GM19452 (cell line): ENCODE measurements around the gene HPGD.

Experiments
- ATAC-seq: cut with Tn5 transposase; IDR thresholded peaks from one replicate; pipeline ENCODE4 v1.9.1; 2021; ENCODE audit not compliant: unreplicated experiment

Gene HPGD

DNA sequence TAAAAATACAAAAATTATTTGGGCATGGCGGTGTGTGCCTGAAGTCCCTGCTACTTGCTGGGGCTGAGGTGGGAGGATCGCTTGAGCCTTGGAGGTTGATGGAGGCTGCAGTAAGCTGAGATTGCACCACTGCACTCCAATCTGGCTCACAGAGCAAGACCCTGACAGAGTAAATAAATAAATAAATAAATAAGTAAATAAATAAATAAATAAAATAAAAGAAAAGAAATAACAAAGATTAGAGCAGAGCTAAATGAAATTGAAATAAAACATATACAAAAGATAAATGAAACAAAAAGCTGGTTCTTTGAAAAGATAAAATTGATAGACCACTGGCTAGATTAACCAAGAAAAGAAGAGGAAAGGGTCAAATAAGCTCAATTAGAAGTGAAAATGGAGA is 43.1 kb downstream of the HPGD start:
- no peak for ATAC-seq

DNA sequence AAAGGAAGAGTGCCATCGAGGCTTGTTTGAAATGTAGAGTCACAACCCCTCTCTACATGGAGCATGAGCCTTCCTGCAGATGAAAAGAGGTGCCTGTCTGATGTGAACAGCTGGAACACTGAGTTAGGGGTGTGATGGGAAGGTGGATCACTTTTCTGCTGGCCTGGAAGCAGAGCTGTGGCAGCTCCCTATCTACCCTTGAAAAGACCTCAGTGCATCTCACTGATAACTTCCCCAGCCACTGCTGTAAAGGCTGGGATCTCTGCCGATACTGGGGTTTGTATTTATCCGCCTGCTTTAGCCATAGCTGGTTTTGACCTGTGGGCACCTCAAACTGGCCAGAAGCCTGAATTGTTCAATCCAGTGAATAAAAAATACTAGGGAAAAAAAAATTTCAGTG is 46.8 kb downstream of the HPGD start:
- no peak for ATAC-seq

DNA sequence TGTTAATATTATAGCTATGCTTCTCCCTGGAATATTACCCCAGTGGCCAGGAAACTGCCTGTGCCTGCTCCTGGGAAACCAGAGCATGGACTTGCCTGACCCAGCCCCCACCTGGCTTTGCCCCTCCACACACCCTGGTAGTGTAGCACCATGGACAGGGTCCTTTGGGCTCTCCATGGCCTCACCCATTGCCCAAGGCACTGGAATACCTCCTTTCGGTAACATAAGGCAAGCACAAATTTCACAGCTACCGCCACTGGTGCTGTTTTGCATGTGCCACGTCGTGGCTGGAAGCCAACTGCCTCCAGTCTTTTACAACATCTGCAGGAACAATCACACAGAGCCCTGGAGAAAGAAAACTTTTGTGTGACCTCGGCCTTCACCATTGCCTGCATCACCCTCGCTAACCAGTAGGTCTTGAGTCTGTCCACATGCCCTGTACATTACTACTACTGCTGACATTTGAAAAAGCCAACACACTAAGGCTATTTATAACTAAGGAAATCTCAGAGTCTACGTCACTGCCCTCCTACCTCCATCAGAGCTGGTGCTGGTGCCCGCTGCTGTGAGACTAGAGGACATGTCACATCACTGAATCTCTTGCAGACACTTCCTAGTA is 47.7 kb downstream of the HPGD start:
- no peak for ATAC-seq

DNA sequence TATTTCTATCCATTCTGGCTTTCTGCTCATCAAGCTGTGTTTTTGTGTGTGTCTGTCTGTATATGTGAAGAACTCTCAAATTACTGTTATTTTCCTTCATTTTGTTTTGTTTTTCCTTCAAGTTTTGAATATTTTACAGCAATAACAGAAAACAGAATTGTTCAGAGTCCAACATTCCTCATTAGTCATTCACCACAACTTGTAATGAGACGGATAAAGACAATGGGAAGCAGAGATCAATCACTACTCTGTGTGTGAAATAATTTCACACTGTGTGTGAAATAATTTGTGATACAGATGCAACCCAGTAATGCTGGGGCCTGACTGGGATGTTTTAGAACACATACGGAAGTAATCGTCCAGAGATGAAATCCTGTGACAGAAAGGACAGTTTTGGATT is 55.2 kb downstream of the HPGD start:
- no peak for ATAC-seq

DNA sequence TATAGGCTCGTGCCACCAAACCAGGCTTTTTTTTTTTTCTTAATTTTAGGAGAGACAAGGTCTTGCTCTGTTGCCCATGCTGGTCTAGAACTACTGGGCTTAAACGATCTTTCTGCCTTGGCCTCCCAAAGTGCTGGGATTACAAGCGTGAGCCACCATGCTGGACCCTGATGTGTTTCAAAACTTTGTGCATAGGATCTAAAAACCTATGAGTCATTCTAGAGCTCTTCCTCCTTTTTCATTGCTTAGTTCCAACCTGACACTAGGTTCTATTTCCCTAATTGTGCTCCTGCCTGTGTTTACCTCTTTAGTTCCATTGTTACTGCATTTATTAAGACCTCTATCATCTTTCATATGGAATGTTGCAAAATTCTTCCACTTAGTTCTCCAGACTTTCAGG is 57.3 kb downstream of the HPGD start:
- ATAC-seq, result no peak

DNA sequence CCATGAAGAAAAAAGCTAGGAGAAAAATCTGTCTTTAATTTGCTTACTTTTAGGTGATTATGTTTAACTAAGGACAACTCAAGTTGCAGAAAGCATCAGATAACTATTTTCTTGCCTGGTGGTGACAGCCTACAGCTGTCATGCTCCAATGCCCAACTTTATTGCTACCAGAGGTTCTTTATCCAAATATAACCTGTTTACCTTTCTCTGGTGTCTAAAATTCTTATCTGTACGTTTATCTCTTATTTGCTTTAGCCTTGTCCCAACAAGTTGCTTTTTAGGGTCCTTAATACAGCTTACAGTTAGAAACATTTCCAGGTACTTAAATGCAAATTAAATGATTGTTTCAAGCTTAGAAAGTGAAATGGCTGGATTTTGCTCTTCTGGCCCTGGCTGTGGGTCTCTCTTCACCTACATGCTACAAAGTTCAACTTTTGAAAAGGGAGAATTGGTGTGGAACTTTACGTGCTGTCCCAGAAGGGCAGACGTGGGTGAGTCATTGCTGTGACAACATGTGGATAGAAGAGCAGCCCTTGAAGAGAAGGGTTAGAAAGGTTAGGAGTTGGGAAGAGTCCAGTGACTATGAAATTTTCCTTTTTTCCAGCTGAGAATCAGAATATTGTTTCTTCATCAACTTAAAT is 60.7 kb downstream of the HPGD start:
- ATAC-seq, result no peak

DNA sequence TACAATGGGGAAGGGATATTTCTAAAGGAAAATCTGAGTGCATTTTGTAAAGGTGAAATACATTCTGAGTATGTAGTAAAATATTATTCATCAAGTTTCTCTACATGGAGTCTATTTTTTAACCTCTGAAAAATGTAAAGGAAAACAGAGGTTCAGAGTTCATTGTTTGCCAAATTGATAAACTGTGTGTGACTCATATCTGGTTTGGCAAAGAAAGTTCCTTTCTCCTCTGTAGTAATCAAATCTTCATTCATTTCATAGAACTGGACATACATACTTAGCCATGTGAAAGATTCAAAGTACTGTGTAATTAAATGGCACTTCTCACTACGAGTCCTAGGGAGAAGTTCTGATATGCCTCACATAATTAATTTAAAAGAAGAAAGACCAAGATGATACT is 61.6 kb downstream of the HPGD start:
- ATAC-seq, result no peak

DNA sequence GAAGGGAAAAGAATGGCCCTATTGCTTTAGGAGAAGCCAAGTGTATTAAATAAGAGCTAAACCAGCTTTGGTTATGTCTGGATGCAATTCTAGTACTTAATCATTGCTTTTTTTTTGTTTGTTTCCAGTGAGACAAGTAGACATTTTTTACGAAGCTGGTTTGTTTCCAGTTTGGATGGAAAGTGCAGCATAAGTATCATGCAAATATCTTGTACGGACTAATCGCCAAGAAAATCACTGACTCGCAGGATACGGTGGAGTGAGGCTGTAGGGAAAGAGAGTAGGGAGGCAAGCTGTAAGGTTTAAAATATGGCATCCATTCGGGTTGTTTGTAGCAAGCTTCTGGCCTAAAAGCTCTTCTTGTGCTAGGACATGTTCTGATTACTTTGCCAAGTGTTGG is 64.8 kb downstream of the HPGD start:
- ATAC-seq, result no peak

DNA sequence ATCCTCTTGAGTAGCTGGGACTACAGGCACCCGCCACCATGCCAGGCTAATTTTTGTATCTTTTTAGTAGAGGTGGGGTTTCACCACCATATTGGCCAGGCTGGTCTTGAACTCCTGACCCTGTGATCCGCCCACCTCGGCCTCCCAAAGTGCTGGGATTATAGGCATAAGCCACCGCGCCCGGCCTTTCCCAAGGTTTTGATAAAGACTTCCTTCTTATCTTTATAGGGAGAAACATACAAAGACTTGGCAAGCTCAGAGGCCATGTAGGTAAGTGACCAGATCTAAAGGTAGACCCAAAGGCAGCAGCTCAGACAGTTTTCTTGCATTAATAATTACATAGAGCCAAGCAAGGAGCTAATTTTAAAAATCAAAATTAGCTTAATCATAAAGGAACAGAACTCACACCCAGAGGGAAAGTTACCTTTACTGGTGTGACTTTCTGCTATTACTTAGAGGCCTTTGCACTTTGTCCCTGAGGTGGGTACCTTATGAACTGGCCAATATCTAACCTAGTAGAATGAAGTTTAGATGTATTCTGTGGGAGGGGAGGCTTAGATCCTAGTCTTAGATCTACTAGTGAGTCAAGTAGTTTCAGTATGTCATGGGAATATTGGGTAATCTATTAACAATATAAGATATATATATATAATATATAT is 67.3 kb downstream of the HPGD start:
- no peak for ATAC-seq

DNA sequence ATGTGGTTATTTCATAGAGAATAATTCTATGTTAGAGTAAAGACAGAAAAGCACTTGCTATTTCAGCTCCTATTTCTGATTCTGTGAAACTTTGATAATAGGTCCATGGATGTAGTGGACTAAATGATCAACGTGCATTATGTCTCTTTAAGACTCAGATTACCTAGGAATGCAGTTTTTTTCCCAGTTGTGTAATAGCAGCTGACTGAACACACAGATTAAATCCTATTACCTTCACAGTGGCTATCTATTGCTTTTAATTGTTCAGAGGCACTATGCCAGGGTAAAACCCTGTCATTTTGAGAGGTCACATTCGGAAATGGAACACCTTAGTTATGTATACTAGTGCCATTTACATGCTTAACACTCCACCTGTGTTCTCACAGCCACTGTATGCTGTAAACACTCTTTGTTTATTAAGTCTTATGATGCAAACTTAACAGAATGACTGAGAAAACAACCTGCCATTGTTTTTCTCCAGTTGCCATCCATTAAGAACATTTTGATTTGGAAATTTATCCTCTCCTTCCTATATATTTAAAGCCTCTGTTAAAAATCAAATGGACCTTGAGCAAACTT is 70.5 kb downstream of the HPGD start:
- ATAC-seq, result no peak

DNA sequence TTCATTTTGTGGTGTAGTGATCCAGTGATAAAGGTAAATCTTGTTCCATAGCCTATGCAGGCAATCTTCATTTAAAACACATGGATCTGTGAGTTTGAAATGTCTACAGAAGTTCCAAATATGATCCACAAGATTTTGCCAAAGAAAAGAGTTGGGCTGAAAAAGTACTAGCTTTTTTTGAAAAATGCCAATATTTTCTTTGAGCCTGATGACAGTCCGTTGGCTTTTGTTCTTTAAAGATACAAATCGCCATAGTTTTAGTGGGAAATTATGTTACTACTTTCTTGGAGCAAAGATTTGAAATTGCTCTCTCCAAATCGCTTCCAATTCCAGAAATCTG is 71.5 kb downstream of the HPGD start:
- ATAC-seq, result no peak

DNA sequence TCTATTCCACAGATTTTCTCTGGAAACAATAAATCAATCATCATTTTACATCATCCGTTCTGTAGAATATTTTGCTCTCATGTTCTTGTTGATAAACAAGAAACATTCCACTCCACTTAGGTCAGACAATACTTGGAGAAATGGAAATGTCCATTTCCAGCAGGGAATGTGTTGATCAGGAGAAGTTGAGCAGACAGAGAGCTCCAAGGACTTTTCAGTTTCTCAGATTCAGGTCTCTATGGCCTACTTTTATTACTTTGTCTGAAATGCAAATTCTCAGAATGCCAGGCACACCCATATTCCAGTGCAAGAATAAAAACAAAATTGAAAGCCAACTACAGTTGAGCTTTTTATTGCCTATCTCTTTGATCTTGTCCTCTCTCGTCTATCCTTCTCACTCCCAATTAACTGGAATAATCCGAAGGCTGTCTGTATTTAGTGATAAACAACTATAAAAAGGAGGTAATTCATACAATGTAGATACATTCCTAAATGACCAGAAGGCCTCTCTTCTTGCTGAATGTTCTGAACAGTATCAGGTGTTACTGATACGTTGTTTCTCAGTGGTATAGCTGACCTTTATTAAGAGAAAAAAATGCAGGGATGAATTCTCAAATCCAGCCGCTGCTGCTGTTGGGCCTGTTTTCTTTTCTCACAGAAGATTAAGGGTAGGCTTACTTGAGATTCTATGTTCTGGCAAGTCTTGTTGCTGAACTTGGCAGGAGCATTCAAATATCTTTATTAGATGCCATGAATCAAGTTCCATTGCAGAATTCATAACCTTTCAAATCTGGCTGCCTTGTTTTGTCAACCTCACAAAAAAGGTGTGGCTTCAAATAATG is 72.1 kb downstream of the HPGD start:
- ATAC-seq, result no peak

DNA sequence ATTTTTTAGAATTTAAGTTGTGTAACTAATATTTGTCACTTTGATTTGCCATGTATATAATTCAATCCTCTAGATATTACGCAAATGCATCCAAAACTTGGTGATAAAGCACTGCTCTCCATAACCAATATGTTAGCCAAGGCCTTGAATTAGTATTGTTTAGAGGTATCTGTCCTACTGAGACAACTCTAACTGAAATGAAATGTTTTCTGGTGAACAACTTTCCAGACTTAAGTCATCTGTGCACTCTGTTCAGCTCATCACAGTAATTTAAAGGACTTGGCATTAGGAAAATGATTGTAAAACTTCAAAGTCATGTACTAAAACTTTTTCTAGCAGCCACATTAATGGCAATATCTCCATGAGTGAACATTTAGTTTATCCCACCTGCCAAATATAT is 73.1 kb downstream of the HPGD start:
- no peak for ATAC-seq

DNA sequence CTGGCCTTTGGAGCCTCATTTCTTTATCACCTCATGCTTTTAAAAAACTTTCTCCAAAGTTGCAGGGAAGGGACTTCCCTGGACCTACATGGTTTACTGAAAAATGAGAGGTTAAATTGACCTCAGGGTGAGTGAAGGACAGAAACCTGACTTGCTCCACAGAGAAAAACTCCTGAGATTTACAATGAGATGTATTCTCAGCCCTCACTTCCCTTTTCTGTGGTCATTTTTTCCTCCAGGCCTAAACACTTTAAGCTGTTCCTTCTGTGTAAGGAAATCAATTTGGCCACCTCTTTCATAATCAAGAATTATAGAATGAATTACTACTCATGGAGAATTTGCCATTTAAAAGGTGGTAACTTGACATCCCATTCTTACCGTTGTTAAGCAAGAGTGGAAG is 77.9 kb downstream of the HPGD start:
- no peak for ATAC-seq
